Gastroesophageal sphincter (tissue), 4 donors: ENCODE results near the gene JAK3. TPM values are rescaled to one million over a fixed set of nuclear protein-coding genes. Genes with fewer than 3 reads are reported as not detected.

ENCODE experiments used
- ATAC-seq: fragments of 150-250 bp; one replicate; pipeline ENCODE4 v1.9.1; 2016; ENCODE audit warnings: mild to moderate bottlenecking, moderate library complexity
- H3K27ac ChIP-seq, 4 donors: fragments of 200-600 bp; sonication (generic) in 3 of 4; 1 replicate in 3 of 4; 2 replicates in 1 of 4; pipeline ENCODE4 v1.5.1; 2016 to 2019
- H3K27me3 ChIP-seq: fragments of 200-600 bp; sonication (generic); one replicate; pipeline ENCODE4 v1.5.1; 2019
- H3K36me3 ChIP-seq, 2 donors: fragments of 200-600 bp; sonication (generic); one replicate each; pipeline ENCODE4 v1.5.1; 2019; ENCODE audit warnings: control low read depth in 1 of 2
- H3K4me1 ChIP-seq, 3 donors: fragments of 200-600 bp; sonication (generic); 1 replicate in 2 of 3; 2 replicates in 1 of 3; pipeline ENCODE4 v1.5.1; 2016 to 2019; ENCODE audit warnings: control low read depth in 2 of 3
- H3K4me3 ChIP-seq, 2 donors: fragments of 200-600 bp; sonication (generic); one replicate each; pipeline ENCODE4 v1.5.1; 2019; ENCODE audit warnings: mild to moderate bottlenecking in 1 of 2, moderate library complexity in 1 of 2
- H3K9me3 ChIP-seq, 3 donors: fragments of 200-600 bp; sonication (generic); one replicate each; pipeline ENCODE4 v1.5.1; 2017 to 2019; ENCODE audit warnings: control low read depth in 2 of 3
- EP300 ChIP-seq: sonication (generic); formaldehyde crosslinking; IDR thresholded peaks from one replicate; pipeline ENCODE4 v1.6.1; 2017; ENCODE audit warnings: antibody characterized with exemption, mild to moderate bottlenecking
- POLR2A ChIP-seq, 2 donors: fragments of 450-650 bp; IDR thresholded peaks; one replicate each; pipeline ENCODE4 v1.6.1; 2017; ENCODE audit warnings: antibody characterized with exemption in 2 of 2, mild to moderate bottlenecking in 2 of 2, moderate library complexity in 1 of 2
- POLR2AphosphoS5 ChIP-seq: sonication (generic); formaldehyde crosslinking; IDR thresholded peaks from one replicate; pipeline ENCODE4 v1.6.1; 2017; ENCODE audit warnings: antibody characterized with exemption
- WGBS, 2 donors: methylation state at CpG; one replicate each; pipeline ENCODE4 v1.1.5; 2018; ENCODE audit warnings: low coverage in 1 of 2; 5-methylcytosine and 5-hydroxymethylcytosine counted together
- total RNA-seq, 4 donors: library from RNA; depleted of rRNA; stranded (reverse); fragments of >200 nt; gene quantifications; one replicate each; pipeline ENCODE4 v1.1.0, GENCODE V29; 2016
- TF ChIP-seq, protein P1 (sequence below), 4 experiments: fragments of 200-600 bp in 2 of 4; fragments of 450-650 bp in 2 of 4; sonication (generic) in 1 of 4; IDR thresholded peaks; one replicate each; pipeline ENCODE4 v1.5.1; 2017 to 2019; ENCODE audit warnings: antibody characterized with exemption in 4 of 4, mild to moderate bottlenecking in 2 of 4, moderate library complexity in 2 of 4

Gene JAK3
- total RNA-seq, 4 donors from 2014 or later: 1.2 to 5.9 (median 2.3) TPM

DNA sequence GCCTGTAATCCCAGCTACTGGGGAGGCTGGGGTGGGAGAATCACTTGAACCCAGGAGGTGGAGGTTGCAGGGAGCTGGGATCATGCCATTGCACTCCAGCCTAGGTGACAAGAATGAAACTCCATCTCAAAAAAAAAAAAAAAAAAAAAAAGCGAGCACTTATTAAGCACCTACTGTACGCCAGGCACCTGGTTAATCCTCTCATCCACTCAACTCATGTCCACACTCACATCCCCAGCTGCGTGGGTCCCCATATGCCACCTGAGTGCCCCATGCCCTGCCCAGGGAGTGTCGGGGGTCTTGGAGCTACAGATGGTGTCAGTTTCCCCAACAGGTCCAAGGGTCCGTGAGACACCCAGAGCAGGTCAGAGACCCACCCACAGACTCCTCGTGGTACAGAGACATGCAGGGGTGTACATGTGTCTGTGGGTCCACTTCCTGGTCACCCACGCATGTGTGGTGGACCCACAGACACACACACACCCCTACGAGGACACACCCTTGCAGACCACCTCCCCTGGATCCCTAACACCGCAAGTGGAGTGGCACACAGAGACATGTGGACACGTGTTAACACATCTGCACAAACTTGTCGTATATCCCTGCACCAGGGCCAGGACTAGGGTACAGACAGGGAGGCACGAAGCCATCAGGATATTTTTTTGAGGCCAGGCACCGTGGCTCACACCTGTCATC is 30.0 kb downstream of the JAK3 start:
- Histone ChIP-seq H3K27me3 (peaks cover 70% of the 10 kb centered on the region), H3K27ac (no peak overlapping the region), H3K4me3 (no peak overlapping the region), H3K36me3 (no peaks in the 10 kb centered on the region), H3K9me3 (no peaks in the 10 kb centered on the region), H3K4me1 (no peaks in the 10 kb centered on the region)
- ATAC-seq: no peak
- 84 to 92% methylated on average over 2 to 3 of the region's 13 CpGs for WGBS, 2 donors
- TF ChIP-seq EP300 (no peak), POLR2A (IDR thresholded peaks at IDR 0.05) (no peak), POLR2AphosphoS5 (no peak)
- TF ChIP-seq, protein P1, sequence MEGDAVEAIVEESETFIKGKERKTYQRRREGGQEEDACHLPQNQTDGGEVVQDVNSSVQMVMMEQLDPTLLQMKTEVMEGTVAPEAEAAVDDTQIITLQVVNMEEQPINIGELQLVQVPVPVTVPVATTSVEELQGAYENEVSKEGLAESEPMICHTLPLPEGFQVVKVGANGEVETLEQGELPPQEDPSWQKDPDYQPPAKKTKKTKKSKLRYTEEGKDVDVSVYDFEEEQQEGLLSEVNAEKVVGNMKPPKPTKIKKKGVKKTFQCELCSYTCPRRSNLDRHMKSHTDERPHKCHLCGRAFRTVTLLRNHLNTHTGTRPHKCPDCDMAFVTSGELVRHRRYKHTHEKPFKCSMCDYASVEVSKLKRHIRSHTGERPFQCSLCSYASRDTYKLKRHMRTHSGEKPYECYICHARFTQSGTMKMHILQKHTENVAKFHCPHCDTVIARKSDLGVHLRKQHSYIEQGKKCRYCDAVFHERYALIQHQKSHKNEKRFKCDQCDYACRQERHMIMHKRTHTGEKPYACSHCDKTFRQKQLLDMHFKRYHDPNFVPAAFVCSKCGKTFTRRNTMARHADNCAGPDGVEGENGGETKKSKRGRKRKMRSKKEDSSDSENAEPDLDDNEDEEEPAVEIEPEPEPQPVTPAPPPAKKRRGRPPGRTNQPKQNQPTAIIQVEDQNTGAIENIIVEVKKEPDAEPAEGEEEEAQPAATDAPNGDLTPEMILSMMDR (IDR thresholded peaks at IDR 0.05): no peak

DNA sequence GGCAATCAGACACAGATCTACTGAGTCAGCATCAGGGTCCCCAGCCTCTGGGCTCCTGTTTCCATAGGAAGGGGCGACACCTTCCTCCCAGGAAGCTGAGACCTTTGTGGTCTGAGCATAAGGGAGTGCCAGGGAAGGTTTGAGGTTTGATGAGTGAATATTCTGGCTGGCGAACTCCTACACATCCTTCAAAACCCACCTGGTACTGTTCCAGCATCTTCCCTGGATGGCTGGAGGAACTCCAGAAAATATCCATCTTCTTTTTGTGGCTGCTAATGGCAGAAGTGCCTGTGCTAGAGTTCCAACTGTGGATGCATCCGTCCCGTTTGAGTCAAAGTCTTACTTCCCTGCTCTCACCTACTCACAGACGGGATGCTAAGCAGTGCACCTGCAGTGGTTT is 35.7 kb downstream of the JAK3 start:
- TF ChIP-seq, protein P1 (IDR thresholded peaks at IDR 0.05): no peak
- TF ChIP-seq EP300 (no peak), POLR2AphosphoS5 (no peak), POLR2A (IDR thresholded peaks at IDR 0.05) (no peak)
- no peak overlapping the region for H3K27ac ChIP-seq
- H3K36me3 ChIP-seq: no peaks in the 10 kb centered on the region
- peaks cover 0 to 15% (median 0%) of the 10 kb centered on the region in 3 donors for H3K9me3 ChIP-seq
- WGBS, 2 donors: 100% methylated on average over 1 of the region's 5 CpGs
- ATAC-seq: no peak
- peaks cover 82% of the 10 kb centered on the region for H3K27me3 ChIP-seq
- no peaks in the 10 kb centered on the region for H3K4me1 ChIP-seq
- no peak overlapping the region for H3K4me3 ChIP-seq

DNA sequence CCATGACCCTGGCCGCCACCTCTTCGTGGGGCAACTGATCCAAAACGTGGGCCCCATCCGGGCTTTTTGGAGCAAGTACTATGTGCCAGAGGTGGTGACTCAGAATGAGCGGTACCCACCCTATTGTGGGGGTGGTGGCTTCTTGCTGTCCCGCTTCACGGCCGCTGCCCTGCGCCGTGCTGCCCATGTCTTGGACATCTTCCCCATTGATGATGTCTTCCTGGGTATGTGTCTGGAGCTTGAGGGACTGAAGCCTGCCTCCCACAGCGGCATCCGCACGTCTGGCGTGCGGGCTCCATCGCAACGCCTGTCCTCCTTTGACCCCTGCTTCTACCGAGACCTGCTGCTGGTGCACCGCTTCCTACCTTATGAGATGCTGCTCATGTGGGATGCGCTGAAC is 36.1 kb downstream of the JAK3 start:
- peaks cover 80% of the 10 kb centered on the region for H3K27me3 ChIP-seq

DNA sequence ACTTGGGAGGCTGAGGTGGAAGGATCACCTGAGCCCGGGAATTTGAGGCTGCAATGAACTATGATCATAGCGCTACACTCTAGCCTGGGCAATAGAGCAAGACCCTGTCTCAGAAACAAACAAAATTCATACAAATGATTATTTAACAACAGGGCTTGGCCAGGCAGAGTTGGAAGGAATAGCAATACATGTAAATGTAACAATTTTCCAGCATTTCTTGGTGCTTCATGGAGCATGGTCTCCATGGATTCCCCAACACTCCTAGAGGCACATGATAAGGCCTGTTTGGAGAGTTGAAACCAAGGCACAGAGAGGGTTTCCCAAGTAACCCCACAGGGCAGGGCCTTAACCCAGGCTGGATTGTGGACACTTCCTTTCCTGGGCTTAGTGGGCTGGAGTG is 36.7 kb downstream of the JAK3 start:
- no peak for ATAC-seq
- Histone ChIP-seq H3K4me3 (no peak overlapping the region), H3K9me3 (peaks cover 0 to 15% (median 0%) of the 10 kb centered on the region in 3 donors), H3K27ac (no peak overlapping the region), H3K4me1 (no peaks in the 10 kb centered on the region), H3K27me3 (peaks cover 80% of the 10 kb centered on the region), H3K36me3 (no peaks in the 10 kb centered on the region)
- WGBS, 2 donors: 71% methylated on average over 2 of the region's 2 CpGs; no CpG with 5 or more reads in 1 of the 2 donors
- TF ChIP-seq POLR2A (IDR thresholded peaks at IDR 0.05) (no peak), POLR2AphosphoS5 (no peak), EP300 (no peak)
- TF ChIP-seq, protein P1 (IDR thresholded peaks at IDR 0.05): no peak

More for the DNA sequence above, 36.1 kb downstream of the JAK3 start:
- peaks cover 0 to 15% (median 0%) of the 10 kb centered on the region in 3 donors for H3K9me3 ChIP-seq
- TF ChIP-seq EP300 (no peak), POLR2A (IDR thresholded peaks at IDR 0.05) (no peak), POLR2AphosphoS5 (no peak)
- TF ChIP-seq, protein P1 (IDR thresholded peaks at IDR 0.05): no peak
- no peak overlapping the region for H3K4me3 ChIP-seq
- 77% methylated on average over 7 of the region's 20 CpGs; no CpG with 5 or more reads in 1 of the 2 donors for WGBS, 2 donors
- no peaks in the 10 kb centered on the region for H3K4me1 ChIP-seq
- no peak for ATAC-seq
- no peak overlapping the region for H3K27ac ChIP-seq
- no peaks in the 10 kb centered on the region for H3K36me3 ChIP-seq
